Ovary (tissue), 3 donors: ENCODE data around the gene DIPK1B.

Source experiments
- CTCF ChIP-seq, 3 donors: fragments of 450-650 bp in 2 of 3; fragments of 200-600 bp in 1 of 3; IDR thresholded peaks; one replicate each; pipeline versions ENCODE4 v1.5.1 to v1.8.0; 2016 to 2022; ENCODE audit warnings: antibody characterized with exemption in 3 of 3, mild to moderate bottlenecking in 1 of 3
- EP300 ChIP-seq: sonication (generic); formaldehyde crosslinking; IDR thresholded peaks from one replicate; pipeline ENCODE4 v1.6.1; 2017; ENCODE audit warnings: antibody characterized with exemption
- donor health status: DM: no; HTN: no; CAD: no.

- TF ChIP-seq CTCF (IDR thresholded peaks at IDR 0.05): no peak
- no peak for TF ChIP-seq EP300
Measured at GRCh38 chr9:136672431-136673087, 39.8 kb upstream of the DIPK1B start.
